ENCODE results near the gene TNC. TPM values are rescaled to one million over a fixed set of nuclear protein-coding genes. Genes with fewer than 3 reads are reported as not detected.

TNC gene
- total RNA-seq, 4 donors from 2014 or later, result 18.5 to 27.0 (median 22.7) TPM

- DNase-seq (ENCODE audit: low spot score in 2 of 2), result no peak
- Histone ChIP-seq H3K27ac (no peak overlapping the region), H3K4me1 (no peaks in the 10 kb centered on the region), H3K4me3 (no peak overlapping the region), H3K9me3 (no peaks in the 10 kb centered on the region), H3K36me3 (no peaks in the 10 kb centered on the region), H3K27me3 (no peaks in the 10 kb centered on the region)
- 58% methylated on average over 5 of the region's 5 CpGs for WGBS
- TF ChIP-seq POLR2A (IDR thresholded peaks at IDR 0.05) (no peak), EP300 (IDR thresholded peaks at IDR 0.05) (no peak), POLR2AphosphoS5 (IDR thresholded peaks at IDR 0.05) (no peak), CTCF (IDR thresholded peaks at IDR 0.05) (no peak)
These were observed 101.6 kb downstream of the TNC start for GRCh38 chr9:115016344-115016743.

- H3K36me3 ChIP-seq, result no peaks in the 10 kb centered on the region
- TF ChIP-seq POLR2AphosphoS5 (IDR thresholded peaks at IDR 0.05) (no peak), CTCF (IDR thresholded peaks at IDR 0.05) (peak; percentile 26 to 46)
- H3K4me1 ChIP-seq, result no peaks in the 10 kb centered on the region
- 76% methylated on average over 4 of the region's 4 CpGs for WGBS
- no peaks in the 10 kb centered on the region for H3K9me3 ChIP-seq
- H3K27ac ChIP-seq, result no peak overlapping the region
- H3K4me3 ChIP-seq, result no peak overlapping the region
- H3K27me3 ChIP-seq, result no peaks in the 10 kb centered on the region
- DNase-seq (ENCODE audit: low spot score in 2 of 2), result no peak
These were observed 102.8 kb downstream of the TNC start for GRCh38 chr9:115015018-115015635.

- 70% methylated on average over 3 of the region's 3 CpGs for WGBS
- H3K4me1 ChIP-seq, result no peaks in the 10 kb centered on the region
- no peaks in the 10 kb centered on the region for H3K9me3 ChIP-seq
- no peak for DNase-seq (ENCODE audit: low spot score in 2 of 2)
- H3K27ac ChIP-seq, result no peak overlapping the region
- H3K27me3 ChIP-seq, result no peaks in the 10 kb centered on the region
- TF ChIP-seq POLR2A (IDR thresholded peaks at IDR 0.05), result no peak
- no peak overlapping the region for H3K4me3 ChIP-seq
- H3K36me3 ChIP-seq, result no peaks in the 10 kb centered on the region
These were observed 103.5 kb downstream of the TNC start for GRCh38 chr9:115014438-115014837.

- Histone ChIP-seq H3K9me3 (no peaks in the 10 kb centered on the region), H3K4me1 (no peaks in the 10 kb centered on the region), H3K4me3 (no peak overlapping the region), H3K27me3 (no peaks in the 10 kb centered on the region), H3K27ac (no peak overlapping the region), H3K36me3 (no peaks in the 10 kb centered on the region)
- TF ChIP-seq POLR2AphosphoS5 (IDR thresholded peaks at IDR 0.05) (no peak), CTCF (IDR thresholded peaks at IDR 0.05) (peak; percentile 62)
- WGBS, result 0% methylated on average over 3 of the region's 3 CpGs
- no peak for DNase-seq (ENCODE audit: low spot score in 2 of 2)
These were observed 104.0 kb downstream of the TNC start for GRCh38 chr9:115013998-115014397.

- Histone ChIP-seq H3K36me3 (no peaks in the 10 kb centered on the region), H3K27ac (no peak overlapping the region), H3K4me3 (no peak overlapping the region), H3K9me3 (no peaks in the 10 kb centered on the region), H3K4me1 (no peaks in the 10 kb centered on the region), H3K27me3 (no peaks in the 10 kb centered on the region)
- TF ChIP-seq POLR2A (IDR thresholded peaks at IDR 0.05) (no peak), CTCF (IDR thresholded peaks at IDR 0.05) (no peak), EP300 (IDR thresholded peaks at IDR 0.05) (no peak), POLR2AphosphoS5 (IDR thresholded peaks at IDR 0.05) (no peak)
- DNase-seq (ENCODE audit: low spot score in 2 of 2), result no peak
- WGBS, result 93% methylated on average over 3 of the region's 3 CpGs
These were observed 105.5 kb downstream of the TNC start for GRCh38 chr9:115012486-115012885.

- no peaks in the 10 kb centered on the region for H3K9me3 ChIP-seq
- WGBS, result 65% methylated on average over 3 of the region's 3 CpGs
- no peaks in the 10 kb centered on the region for H3K36me3 ChIP-seq
- H3K4me3 ChIP-seq, result no peak overlapping the region
- TF ChIP-seq POLR2AphosphoS5 (IDR thresholded peaks at IDR 0.05), result no peak
- no peak for DNase-seq (ENCODE audit: low spot score in 2 of 2)
- H3K4me1 ChIP-seq, result no peaks in the 10 kb centered on the region
- H3K27ac ChIP-seq, result no peak overlapping the region
- no peaks in the 10 kb centered on the region for H3K27me3 ChIP-seq
These were observed 107.1 kb downstream of the TNC start for GRCh38 chr9:115010874-115011273.

All from suprapubic skin (tissue), 4 donors.